K562 (cell line): ENCODE results near the gene GHR. TPM values are rescaled to one million over a fixed set of nuclear protein-coding genes. Genes with fewer than 3 reads are reported as not detected.

Source experiments
- ATAC-seq: fragments of 200-7000 bp; cut with Tn5 transposase; 3 replicates; pipeline ENCODE4 v1.9.1; 2020; ENCODE audit warnings: moderate library complexity
- BruUV-seq: library from RNA; stranded (reverse); fragments of 400-500 nt; replicated peaks from 2 replicates; lab custom pipeline; 2021; lab: Mats Ljungman, UMichigan
- CTCF ChIA-PET: fragments of 300-600 bp; formaldehyde crosslinking; extraction: SDS; loops from one replicate; lab custom pipeline; 2021; ENCODE audit warnings: low intra/inter-chr PET ratio; lab: Yijun Ruan, JAX
- POLR2A ChIA-PET: fragments of 300-600, 350-650 bp; sonication (Branson Sonifier 250); formaldehyde crosslinking; extraction: SDS; loops from one replicate; lab custom pipeline; 2021; ENCODE audit warnings: antibody characterized with exemption, inconsistent platforms; lab: Yijun Ruan, JAX
- DNase-seq, 4 experiments: peaks; one replicate each; pipeline versions ENCODE4 v3.0.0 to v3.0.0-alpha.2; 2011 to 2018; ENCODE audit warnings: low spot score in 3 of 4, mixed read lengths in 3 of 4; ENCODE audit errors: extremely low read depth in 1 of 4
- FAIRE-seq: peaks from 2 replicates; lab custom pipeline; 2011; peaks lifted over from hg19 to GRCh38; lab: Jason Lieb, UNC
- H2AFZ ChIP-seq: 2 replicates; pipeline ENCODE4 v1.6.0; 2011; ENCODE audit warnings: low read depth, low read length, control low read depth, inconsistent platforms
- H3K27ac ChIP-seq: fragments of 200-600 bp; 3 replicates; pipeline ENCODE4 v1.8.0; 2011; ENCODE audit warnings: low read depth, mild to moderate bottlenecking, control low read depth, inconsistent platforms, low read length, moderate library complexity, mixed read lengths; ENCODE audit errors: extremely low read depth
- H3K27me3 ChIP-seq, 2 experiments: fragments of 300-600 bp in 1 of 2; 2 replicates in 1 of 2; 3 replicates in 1 of 2; pipeline versions ENCODE4 v1.6.0 to v1.8.0; 2011; ENCODE audit warnings: inconsistent platforms in 2 of 2, low read length in 2 of 2, mild to moderate bottlenecking in 1 of 2, mixed read lengths in 1 of 2, moderate library complexity in 1 of 2; ENCODE audit not compliant: control insufficient read depth in 2 of 2, insufficient read depth in 2 of 2
- H3K36me3 ChIP-seq: fragments of 300-600 bp; 3 replicates; pipeline ENCODE4 v1.8.0; 2011; ENCODE audit warnings: mild to moderate bottlenecking, low read length, inconsistent platforms; ENCODE audit not compliant: control insufficient read depth, insufficient read depth
- H3K4me1 ChIP-seq, 2 experiments: fragments of 200-600 bp in 1 of 2; replicated peaks in 1 of 2; 2 replicates in 1 of 2; 3 replicates in 1 of 2; pipeline versions ENCODE4 v1.5.1 to v1.8.0; 2011; ENCODE audit warnings: inconsistent platforms in 2 of 2, low read length in 2 of 2, mild to moderate bottlenecking in 1 of 2, mixed read lengths in 1 of 2, moderate library complexity in 1 of 2; ENCODE audit not compliant: control insufficient read depth in 2 of 2, insufficient read depth in 2 of 2
- H3K4me2 ChIP-seq: 2 replicates; pipeline ENCODE4 v1.6.1; 2011; ENCODE audit warnings: low read length, control low read depth, inconsistent platforms, mixed read lengths; ENCODE audit not compliant: insufficient read depth
- H3K4me3 ChIP-seq: fragments of 200-600 bp; sonication (generic), shearing (Covaris generic); 2 replicates; pipeline ENCODE4 v1.5.1; 2016; ENCODE audit warnings: control low read depth, inconsistent platforms
- H3K79me2 ChIP-seq: fragments of 200-600 bp; 3 replicates; pipeline ENCODE4 v1.8.0; 2011; ENCODE audit warnings: low read length, inconsistent platforms; ENCODE audit not compliant: control insufficient read depth, insufficient read depth
- H3K9ac ChIP-seq, 2 experiments: 2 replicates each; pipeline versions ENCODE4 v1.6.0 to v1.6.1; 2011; ENCODE audit warnings: low read depth in 2 of 2, low read length in 2 of 2, control low read depth in 1 of 2, inconsistent platforms in 1 of 2, mild to moderate bottlenecking in 1 of 2, mixed read lengths in 1 of 2; ENCODE audit not compliant: insufficient read depth in 1 of 2
- H3K9me1 ChIP-seq: one replicate; pipeline ENCODE4 v1.6.0; 2011; ENCODE audit warnings: inconsistent platforms, mild to moderate bottlenecking, low read length, moderate library complexity; ENCODE audit not compliant: control insufficient read depth, insufficient read depth
- H3K9me3 ChIP-seq: replicated peaks from 2 replicates; pipeline ENCODE4 v1.5.1; 2011; ENCODE audit warnings: low read depth, low read length, inconsistent platforms; ENCODE audit not compliant: control insufficient read depth, insufficient read depth
- H4K20me1 ChIP-seq: replicated peaks from 2 replicates; pipeline ENCODE4 v1.6.1; 2011; ENCODE audit warnings: low read length, inconsistent platforms, mixed read lengths; ENCODE audit not compliant: control insufficient read depth, insufficient read depth
- CBFA2T3 ChIP-seq: fragments of 450-650 bp; IDR thresholded peaks from 2 replicates; pipeline ENCODE4 v1.6.1; 2017
- CREBBP ChIP-seq: IDR thresholded peaks from one replicate; pipeline ENCODE4 v1.6.1; 2012; ENCODE audit warnings: low read depth, mild to moderate bottlenecking, control low read depth, inconsistent platforms, low read length
- HMG20A ChIP-seq: fragments of 450-650 bp; formaldehyde crosslinking; conservative IDR thresholded peaks from 2 replicates; pipeline ENCODE4 v1.4.0; 2020; ENCODE audit warnings: mild to moderate bottlenecking, mixed read lengths
- MYC ChIP-seq, 2 experiments: fragments of 250-450 bp in 1 of 2; sonication (Bioruptor Pico) in 1 of 2; IDR thresholded peaks; 2 replicates each; pipeline versions ENCODE4 v1.5.1 to v1.6.1; 2012 to 2021; ENCODE audit warnings: low read depth in 2 of 2, borderline replicate concordance in 1 of 2, improper control_type of control experiment in 1 of 2, low read length in 1 of 2, mild to moderate bottlenecking in 1 of 2, moderate library complexity in 1 of 2
- STAG1 ChIP-seq: sonication (generic); formaldehyde crosslinking; IDR thresholded peaks from 2 replicates; pipeline ENCODE4 v1.5.0; 2020; ENCODE audit warnings: missing genetic modification reagents, borderline replicate concordance
- ZNF133 ChIP-seq: fragments of 250-450 bp; sonication (Bioruptor Pico); IDR thresholded peaks from 2 replicates; pipeline ENCODE4 v1.4.0; 2020; ENCODE audit warnings: mild to moderate bottlenecking
- in situ Hi-C: fragments of 300-500 bp; cut with MboI; formaldehyde crosslinking; loops from 4 replicates; pipeline ENCODE4 v1.15.0; 2018; ENCODE audit warnings: inconsistent platforms, mixed read lengths
- intact Hi-C: fragments of 100-400 bp; cut with micrococcal nuclease; formaldehyde crosslinking; loops from 2 replicates; pipeline ENCODE4 v1.14.2; 2022
- polyA plus RNA-seq, 8 experiments: library from polyadenylated mRNA; depleted of rRNA in 4 of 8; stranded (reverse) in 5 of 8; unstranded in 3 of 8; fragments of >200 nt; fragmentation: Nextera tagmentation in 2 of 8; fragmentation: Illumina TruSeq in 1 of 8; extraction: Ambion mirVana in 2 of 8; extraction: Trizol in 1 of 8; gene quantifications; 2 replicates each; pipeline versions ENCODE4 v1.2.1 to v1.2.3, GENCODE V29; 2011 to 2014; ENCODE audit warnings: inconsistent platforms in 1 of 8, missing spikeins in 1 of 8
- total RNA-seq, 7 experiments: library from RNA; depleted of rRNA in 6 of 7; stranded (reverse); fragments of >200 nt in 6 of 7; fragmentation: Illumina TruSeq in 2 of 7; extraction: Trizol in 2 of 7; gene quantifications; 2 replicates each; pipeline versions ENCODE4 v1.2.1 to v1.2.3, GENCODE V29; 2011 to 2021; ENCODE audit warnings: low replicate concordance in 1 of 7
- TF ChIP-seq, protein P1 (sequence below): fragments of 250-450 bp; sonication (Bioruptor Pico); IDR thresholded peaks from 2 replicates; pipeline ENCODE4 v1.4.0; 2020
- TF ChIP-seq, protein P2 (sequence below): sonication (generic); formaldehyde crosslinking; IDR thresholded peaks from 2 replicates; pipeline ENCODE4 v1.8.0; 2022; ENCODE audit warnings: missing genetic modification reagents, mild to moderate bottlenecking, borderline replicate concordance
- TF ChIP-seq, protein P3 (sequence below): fragments of 450-650 bp; formaldehyde crosslinking; IDR thresholded peaks from 2 replicates; pipeline ENCODE4 v1.4.0; 2020; ENCODE audit warnings: mild to moderate bottlenecking, moderate library complexity
- TF ChIP-seq, protein P4 (sequence below), 2 experiments: fragments of 450-650 bp; formaldehyde crosslinking in 1 of 2; IDR thresholded peaks; 2 replicates each; pipeline versions ENCODE4 v1.4.0 to v1.6.1; 2014 to 2020; ENCODE audit warnings: mild to moderate bottlenecking in 2 of 2, borderline replicate concordance in 1 of 2, low read depth in 1 of 2

GHR gene
- total and polyA plus RNA-seq, 9 of the 15 experiments (the other 6 are each of a cell fraction or from before 2014, with no cell fraction given): 0.01 to 0.13 (median 0.07) TPM; not detected in 5

DNA sequence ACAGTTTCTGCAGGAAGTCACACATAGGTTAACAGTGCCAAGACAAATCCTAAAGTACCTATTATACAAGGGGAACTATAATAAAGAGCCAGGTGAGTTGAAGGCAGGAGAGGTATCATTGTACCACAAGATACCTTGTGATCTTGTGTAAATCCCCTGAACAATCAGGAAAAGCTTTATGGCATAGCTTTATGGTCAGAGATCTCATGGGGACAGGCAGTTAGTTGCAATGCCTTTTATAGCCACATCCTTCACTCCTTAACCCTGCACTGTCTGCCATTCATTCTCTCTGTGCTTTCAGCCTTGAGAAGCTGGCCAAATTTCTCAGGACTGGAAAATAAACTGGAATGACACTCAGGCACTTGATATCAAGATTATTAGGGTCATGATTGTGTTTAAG is 97.0 kb downstream of the GHR start:
- DNase-seq (no peak), FAIRE-seq (no peak), ATAC-seq (no peak)
- Histone ChIP-seq H3K4me1 (no peaks in the 10 kb centered on the region), H3K36me3 (no peaks in the 10 kb centered on the region), H3K79me2 (no peaks in the 10 kb centered on the region), H3K9me3 (no peaks in the 10 kb centered on the region), H2AFZ (no peak overlapping the region), H3K9me1 (no peaks in the 10 kb centered on the region), H3K4me2 (no peak overlapping the region), H3K27ac (no peak overlapping the region), H3K27me3 (no peaks in the 10 kb centered on the region), H3K4me3 (no peak overlapping the region), H3K9ac (no peak overlapping the region), H4K20me1 (no peaks in the 10 kb centered on the region)
- no TSS peak for BruUV-seq
- in situ Hi-C loops (no loop called here), intact Hi-C loops (no loop called here)
- ChIA-PET CTCF (no interaction called here), POLR2A (interaction anchor here (1.4 kb wide), 1 partner anchor 13 kb away, joined by 3 read pairs; no protein-coding TSS in a partner anchor)
- no peak for TF ChIP-seq STAG1 (CRISPR knock-in tag)
- no peak for TF ChIP-seq HMG20A (CRISPR knock-in tag)
- TF ChIP-seq, protein P1, sequence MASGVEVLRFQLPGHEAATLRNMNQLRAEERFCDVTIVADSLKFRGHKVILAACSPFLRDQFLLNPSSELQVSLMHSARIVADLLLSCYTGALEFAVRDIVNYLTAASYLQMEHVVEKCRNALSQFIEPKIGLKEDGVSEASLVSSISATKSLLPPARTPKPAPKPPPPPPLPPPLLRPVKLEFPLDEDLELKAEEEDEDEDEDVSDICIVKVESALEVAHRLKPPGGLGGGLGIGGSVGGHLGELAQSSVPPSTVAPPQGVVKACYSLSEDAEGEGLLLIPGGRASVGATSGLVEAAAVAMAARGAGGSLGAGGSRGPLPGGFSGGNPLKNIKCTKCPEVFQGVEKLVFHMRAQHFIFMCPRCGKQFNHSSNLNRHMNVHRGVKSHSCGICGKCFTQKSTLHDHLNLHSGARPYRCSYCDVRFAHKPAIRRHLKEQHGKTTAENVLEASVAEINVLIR (CRISPR knock-in tag): no peak
- no peak for TF ChIP-seq CREBBP
- TF ChIP-seq, protein P2, sequence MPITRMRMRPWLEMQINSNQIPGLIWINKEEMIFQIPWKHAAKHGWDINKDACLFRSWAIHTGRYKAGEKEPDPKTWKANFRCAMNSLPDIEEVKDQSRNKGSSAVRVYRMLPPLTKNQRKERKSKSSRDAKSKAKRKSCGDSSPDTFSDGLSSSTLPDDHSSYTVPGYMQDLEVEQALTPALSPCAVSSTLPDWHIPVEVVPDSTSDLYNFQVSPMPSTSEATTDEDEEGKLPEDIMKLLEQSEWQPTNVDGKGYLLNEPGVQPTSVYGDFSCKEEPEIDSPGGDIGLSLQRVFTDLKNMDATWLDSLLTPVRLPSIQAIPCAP (CRISPR knock-in tag): no peak
- no peak for TF ChIP-seq ZNF133
- TF ChIP-seq, protein P3, sequence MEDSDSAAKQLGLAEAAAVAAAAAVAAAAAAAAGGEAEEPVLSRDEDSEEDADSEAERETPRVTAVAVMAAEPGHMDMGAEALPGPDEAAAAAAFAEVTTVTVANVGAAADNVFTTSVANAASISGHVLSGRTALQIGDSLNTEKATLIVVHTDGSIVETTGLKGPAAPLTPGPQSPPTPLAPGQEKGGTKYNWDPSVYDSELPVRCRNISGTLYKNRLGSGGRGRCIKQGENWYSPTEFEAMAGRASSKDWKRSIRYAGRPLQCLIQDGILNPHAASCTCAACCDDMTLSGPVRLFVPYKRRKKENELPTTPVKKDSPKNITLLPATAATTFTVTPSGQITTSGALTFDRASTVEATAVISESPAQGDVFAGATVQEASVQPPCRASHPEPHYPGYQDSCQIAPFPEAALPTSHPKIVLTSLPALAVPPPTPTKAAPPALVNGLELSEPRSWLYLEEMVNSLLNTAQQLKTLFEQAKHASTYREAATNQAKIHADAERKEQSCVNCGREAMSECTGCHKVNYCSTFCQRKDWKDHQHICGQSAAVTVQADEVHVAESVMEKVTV (CRISPR knock-in tag): no peak
- TF ChIP-seq, protein P4, sequence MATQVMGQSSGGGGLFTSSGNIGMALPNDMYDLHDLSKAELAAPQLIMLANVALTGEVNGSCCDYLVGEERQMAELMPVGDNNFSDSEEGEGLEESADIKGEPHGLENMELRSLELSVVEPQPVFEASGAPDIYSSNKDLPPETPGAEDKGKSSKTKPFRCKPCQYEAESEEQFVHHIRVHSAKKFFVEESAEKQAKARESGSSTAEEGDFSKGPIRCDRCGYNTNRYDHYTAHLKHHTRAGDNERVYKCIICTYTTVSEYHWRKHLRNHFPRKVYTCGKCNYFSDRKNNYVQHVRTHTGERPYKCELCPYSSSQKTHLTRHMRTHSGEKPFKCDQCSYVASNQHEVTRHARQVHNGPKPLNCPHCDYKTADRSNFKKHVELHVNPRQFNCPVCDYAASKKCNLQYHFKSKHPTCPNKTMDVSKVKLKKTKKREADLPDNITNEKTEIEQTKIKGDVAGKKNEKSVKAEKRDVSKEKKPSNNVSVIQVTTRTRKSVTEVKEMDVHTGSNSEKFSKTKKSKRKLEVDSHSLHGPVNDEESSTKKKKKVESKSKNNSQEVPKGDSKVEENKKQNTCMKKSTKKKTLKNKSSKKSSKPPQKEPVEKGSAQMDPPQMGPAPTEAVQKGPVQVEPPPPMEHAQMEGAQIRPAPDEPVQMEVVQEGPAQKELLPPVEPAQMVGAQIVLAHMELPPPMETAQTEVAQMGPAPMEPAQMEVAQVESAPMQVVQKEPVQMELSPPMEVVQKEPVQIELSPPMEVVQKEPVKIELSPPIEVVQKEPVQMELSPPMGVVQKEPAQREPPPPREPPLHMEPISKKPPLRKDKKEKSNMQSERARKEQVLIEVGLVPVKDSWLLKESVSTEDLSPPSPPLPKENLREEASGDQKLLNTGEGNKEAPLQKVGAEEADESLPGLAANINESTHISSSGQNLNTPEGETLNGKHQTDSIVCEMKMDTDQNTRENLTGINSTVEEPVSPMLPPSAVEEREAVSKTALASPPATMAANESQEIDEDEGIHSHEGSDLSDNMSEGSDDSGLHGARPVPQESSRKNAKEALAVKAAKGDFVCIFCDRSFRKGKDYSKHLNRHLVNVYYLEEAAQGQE (IDR thresholded peaks at IDR 0.05; ENCODE audit: borderline replicate concordance): no peak
- TF ChIP-seq, protein P4 (CRISPR knock-in tag; IDR thresholded peaks at IDR 0.05; ENCODE audit: low read depth): no peak
- no peak for TF ChIP-seq MYC (IDR thresholded peaks at IDR 0.05; ENCODE audit: low read depth, low read length)
- no peak for TF ChIP-seq MYC (CRISPR knock-in tag; IDR thresholded peaks at IDR 0.05; ENCODE audit: borderline replicate concordance, low read depth)
- no peak for TF ChIP-seq CBFA2T3
